Gastroesophageal sphincter (tissue), 4 donors: Measurements from ENCODE around the gene SCAMP2. TPM values are rescaled to one million over a fixed set of nuclear protein-coding genes. Genes with fewer than 3 reads are reported as not detected.

Experiments used
- ATAC-seq: fragments of 150-250 bp; one replicate; pipeline ENCODE4 v1.9.1; 2016; ENCODE audit warnings: mild to moderate bottlenecking, moderate library complexity
- H3K27ac ChIP-seq, 4 donors: fragments of 200-600 bp; sonication (generic) in 3 of 4; 1 replicate in 3 of 4; 2 replicates in 1 of 4; pipeline ENCODE4 v1.5.1; 2016 to 2019
- H3K27me3 ChIP-seq: fragments of 200-600 bp; sonication (generic); one replicate; pipeline ENCODE4 v1.5.1; 2019
- H3K36me3 ChIP-seq, 2 donors: fragments of 200-600 bp; sonication (generic); one replicate each; pipeline ENCODE4 v1.5.1; 2019; ENCODE audit warnings: control low read depth in 1 of 2
- H3K4me1 ChIP-seq, 3 donors: fragments of 200-600 bp; sonication (generic); 1 replicate in 2 of 3; 2 replicates in 1 of 3; pipeline ENCODE4 v1.5.1; 2016 to 2019; ENCODE audit warnings: control low read depth in 2 of 3
- H3K4me3 ChIP-seq, 2 donors: fragments of 200-600 bp; sonication (generic); one replicate each; pipeline ENCODE4 v1.5.1; 2019; ENCODE audit warnings: mild to moderate bottlenecking in 1 of 2, moderate library complexity in 1 of 2
- H3K9me3 ChIP-seq, 3 donors: fragments of 200-600 bp; sonication (generic); one replicate each; pipeline ENCODE4 v1.5.1; 2017 to 2019; ENCODE audit warnings: control low read depth in 2 of 3
- CTCF ChIP-seq, 4 experiments: fragments of 200-600 bp in 2 of 4; fragments of 450-650 bp in 2 of 4; sonication (generic) in 1 of 4; IDR thresholded peaks; one replicate each; pipeline ENCODE4 v1.5.1; 2017 to 2019; ENCODE audit warnings: antibody characterized with exemption in 4 of 4, mild to moderate bottlenecking in 2 of 4, moderate library complexity in 2 of 4
- EP300 ChIP-seq: sonication (generic); formaldehyde crosslinking; IDR thresholded peaks from one replicate; pipeline ENCODE4 v1.6.1; 2017; ENCODE audit warnings: antibody characterized with exemption, mild to moderate bottlenecking
- POLR2A ChIP-seq, 2 donors: fragments of 450-650 bp; IDR thresholded peaks; one replicate each; pipeline ENCODE4 v1.6.1; 2017; ENCODE audit warnings: antibody characterized with exemption in 2 of 2, mild to moderate bottlenecking in 2 of 2, moderate library complexity in 1 of 2
- POLR2AphosphoS5 ChIP-seq: sonication (generic); formaldehyde crosslinking; IDR thresholded peaks from one replicate; pipeline ENCODE4 v1.6.1; 2017; ENCODE audit warnings: antibody characterized with exemption
- WGBS, 2 donors: methylation state at CpG; one replicate each; pipeline ENCODE4 v1.1.5; 2018; ENCODE audit warnings: low coverage in 1 of 2; 5-methylcytosine and 5-hydroxymethylcytosine counted together
- total RNA-seq, 4 donors: library from RNA; depleted of rRNA; stranded (reverse); fragments of >200 nt; gene quantifications; one replicate each; pipeline ENCODE4 v1.1.0, GENCODE V29; 2016

Gene SCAMP2
- total RNA-seq, 4 donors from 2014 or later, result 45.6 to 111 (median 72.1) TPM

- Histone ChIP-seq H3K4me3 (no peak overlapping the region), H3K9me3 (no peaks in the 10 kb centered on the region), H3K36me3 (no peaks in the 10 kb centered on the region), H3K27ac (no peak overlapping the region), H3K4me1 (peaks cover 0 to 25% (median 14%) of the 10 kb centered on the region in 3 donors), H3K27me3 (peaks cover 16% of the 10 kb centered on the region)
- no peak for ATAC-seq
- WGBS, 2 donors, result 69 to 75% methylated on average over 2 to 4 of the region's 11 CpGs
- TF ChIP-seq POLR2AphosphoS5, result no peak
- no peak for TF ChIP-seq POLR2A (IDR thresholded peaks at IDR 0.05)
- TF ChIP-seq EP300, result no peak
- TF ChIP-seq CTCF (IDR thresholded peaks at IDR 0.05), result no peak
Measured at GRCh38 chr15:74821091-74821789, 51.9 kb downstream of the SCAMP2 start.

DNA sequence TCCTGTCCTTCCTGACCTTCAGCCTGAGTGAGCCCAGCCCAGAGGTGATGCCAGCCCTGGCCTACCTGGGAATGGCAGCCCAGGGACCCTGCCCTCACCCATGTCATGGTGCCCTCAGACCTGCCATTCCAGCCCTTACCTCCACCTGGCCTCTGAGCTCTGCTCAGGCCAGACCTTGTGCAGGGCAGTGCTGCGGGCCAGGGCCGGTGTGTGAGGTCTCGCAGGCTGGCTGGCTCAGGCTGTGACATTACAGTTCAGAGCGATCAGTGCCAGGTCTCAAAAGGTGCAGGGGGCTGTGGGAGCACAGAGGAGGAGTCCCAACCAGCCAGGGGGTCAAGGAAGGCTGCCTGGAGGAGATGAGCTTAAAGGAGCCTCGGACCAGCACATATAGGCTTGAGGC lies 53.1 kb downstream of the SCAMP2 start:
- Histone ChIP-seq H3K27ac (no peak overlapping the region), H3K27me3 (peaks cover 6% of the 10 kb centered on the region), H3K36me3 (no peaks in the 10 kb centered on the region), H3K9me3 (no peaks in the 10 kb centered on the region), H3K4me3 (no peak overlapping the region), H3K4me1 (peaks cover 0 to 36% (median 14%) of the 10 kb centered on the region in 3 donors)
- TF ChIP-seq EP300 (no peak), POLR2A (IDR thresholded peaks at IDR 0.05) (no peak), POLR2AphosphoS5 (no peak), CTCF (IDR thresholded peaks at IDR 0.05) (no peak)
- WGBS, 2 donors, result 80% methylated on average over 1 of the region's 5 CpGs; no CpG with 5 or more reads in 1 of the 2 donors
- no peak for ATAC-seq

- Histone ChIP-seq H3K9me3 (no peaks in the 10 kb centered on the region), H3K36me3 (no peaks in the 10 kb centered on the region), H3K4me3 (no peak overlapping the region), H3K27ac (peak overlapping the region in 3 of 4 donors; percentile 33 to 59 (median 49)), H3K4me1 (peaks cover 0 to 44% (median 14%) of the 10 kb centered on the region in 3 donors), H3K27me3 (peaks cover 4% of the 10 kb centered on the region)
- 11% methylated on average over 8 of the region's 9 CpGs; no CpG with 5 or more reads in 1 of the 2 donors for WGBS, 2 donors
- peak; percentile 78 for ATAC-seq
- TF ChIP-seq POLR2A (IDR thresholded peaks at IDR 0.05) (no peak), CTCF (IDR thresholded peaks at IDR 0.05) (peak in 2 of 4 experiments; percentile 50 to 60)
Measured at GRCh38 chr15:74817370-74817737, 55.8 kb downstream of the SCAMP2 start.

GRCh38 chr15:74816624-74817369 lies 56.4 kb downstream of the SCAMP2 start:
- WGBS, 2 donors, result 37 to 61% methylated on average over 7 to 9 of the region's 19 CpGs

More at GRCh38 chr15:74816624-74817369, 56.4 kb downstream of the SCAMP2 start:
- Histone ChIP-seq H3K9me3 (no peaks in the 10 kb centered on the region), H3K27me3 (peaks cover 6% of the 10 kb centered on the region), H3K4me3 (no peak overlapping the region), H3K27ac (peak overlapping the region in 3 of 4 donors; percentile 33 to 59 (median 49)), H3K36me3 (no peaks in the 10 kb centered on the region), H3K4me1 (peaks cover 0 to 44% (median 14%) of the 10 kb centered on the region in 3 donors)
- TF ChIP-seq POLR2AphosphoS5 (no peak), CTCF (IDR thresholded peaks at IDR 0.05) (no peak), POLR2A (IDR thresholded peaks at IDR 0.05) (no peak), EP300 (no peak)
- no peak for ATAC-seq
